ENCODE data around the gene OR7G3.

OR7G3 gene

GRCh38 chr19:9126900-9127405 is at the start of gene OR7G3:
Gene OR7G3 (minus strand): TSS chr19:9126950. CDS start chr19:9126950, 0 bp downstream.
- DNase-seq: no peak

- DNase-seq: no peak
Observed at GRCh38 chr19:9175326-9175725, 48.6 kb upstream of the OR7G3 start.

- no peak for DNase-seq
Observed at GRCh38 chr19:9171393-9171991, 44.7 kb upstream of the OR7G3 start.

GRCh38 chr19:9166846-9167245 is 40.1 kb upstream of the OR7G3 start:
- no peak for DNase-seq

- no peak for DNase-seq
Observed at GRCh38 chr19:9165261-9165660, 38.5 kb upstream of the OR7G3 start.

GRCh38 chr19:9161427-9161826 is 34.7 kb upstream of the OR7G3 start:
- no peak for DNase-seq

- DNase-seq: no peak
Observed at GRCh38 chr19:9159891-9160290, 33.1 kb upstream of the OR7G3 start.

GRCh38 chr19:9156304-9156703 is 29.6 kb upstream of the OR7G3 start:
- no peak for DNase-seq

GRCh38 chr19:9155591-9155990 is 28.8 kb upstream of the OR7G3 start:
- no peak for DNase-seq

GRCh38 chr19:9151367-9151766 is 24.6 kb upstream of the OR7G3 start:
- DNase-seq: no peak

GRCh38 chr19:9150650-9151049 is 23.9 kb upstream of the OR7G3 start:
- DNase-seq: no peak

GRCh38 chr19:9149997-9150396 is 23.2 kb upstream of the OR7G3 start:
- no peak for DNase-seq

- DNase-seq: no peak
Observed at GRCh38 chr19:9148697-9149096, 21.9 kb upstream of the OR7G3 start.

- no peak for DNase-seq
Observed at GRCh38 chr19:9146882-9147281, 20.1 kb upstream of the OR7G3 start.

- no peak for DNase-seq
Observed at GRCh38 chr19:9144920-9145319, 18.2 kb upstream of the OR7G3 start.

GRCh38 chr19:9140159-9140874 is 13.6 kb upstream of the OR7G3 start, which contains the start of gene ZNF317:
Gene ZNF317 (plus strand): TSS chr19:9140397. CDS start chr19:9156017, 15,620 bp downstream.
- peak; percentile 95 for DNase-seq

GRCh38 chr19:9139609-9140158 is 12.9 kb upstream of the OR7G3 start:
- DNase-seq: no peak

GRCh38 chr19:9132422-9132821 is 5.7 kb upstream of the OR7G3 start:
- no peak for DNase-seq

GRCh38 chr19:9130965-9131364 is 4.2 kb upstream of the OR7G3 start:
- no peak for DNase-seq

GRCh38 chr19:9128171-9128570 is 1.4 kb upstream of the OR7G3 start:
- no peak for DNase-seq

GRCh38 chr19:9116547-9116946 is 10.2 kb downstream of the OR7G3 start:
- no peak for DNase-seq

GRCh38 chr19:9115307-9115813 is 11.4 kb downstream of the OR7G3 start, which contains the start of gene OR7G1:
Gene OR7G1 (minus strand): TSS chr19:9115763. CDS start chr19:9115763, 0 bp downstream.
- DNase-seq: no peak

- no peak for DNase-seq
Observed at GRCh38 chr19:9109959-9110358, 16.8 kb downstream of the OR7G3 start.

GRCh38 chr19:9107375-9107774 is 19.4 kb downstream of the OR7G3 start, which contains the start of gene OR7G2:
Gene OR7G2 (minus strand): TSS chr19:9107475. CDS start chr19:9103243, 4,232 bp downstream.
- no peak for DNase-seq
